Measurements from ENCODE around the gene TRIM25.

DNA sequence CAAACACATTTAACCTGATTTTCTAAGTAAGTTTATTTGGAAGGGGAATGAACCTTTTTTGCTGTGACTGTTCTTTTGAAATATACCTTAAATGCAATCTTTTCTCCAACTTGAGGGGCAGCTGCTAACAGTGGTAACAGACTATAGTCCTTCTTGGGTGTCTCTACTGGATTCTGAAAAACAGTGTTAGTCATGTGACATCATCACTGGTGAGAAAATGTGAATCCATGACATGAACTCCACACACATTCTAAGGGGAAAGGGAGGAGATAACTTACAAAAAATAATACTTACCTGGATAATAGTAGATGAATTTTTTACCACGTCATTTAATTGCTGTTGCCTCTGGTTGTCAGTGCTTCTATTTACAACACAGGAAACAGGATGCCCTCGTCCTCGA, 35.7 kb upstream of the TRIM25 start:
- TF ChIP-seq CTCF (IDR thresholded peaks at IDR 0.05): no peak
- TF ChIP-seq POLR2A (IDR thresholded peaks at IDR 0.05): no peak
- no peak for TF ChIP-seq POLR2AphosphoS5 (IDR thresholded peaks at IDR 0.05; ENCODE audit: insufficient read depth in 1 of 2, low read depth in 1 of 2)

Data from vagina (tissue), 2 donors.